ENCODE results near the gene SLC2A6.

Gene SLC2A6

DNA sequence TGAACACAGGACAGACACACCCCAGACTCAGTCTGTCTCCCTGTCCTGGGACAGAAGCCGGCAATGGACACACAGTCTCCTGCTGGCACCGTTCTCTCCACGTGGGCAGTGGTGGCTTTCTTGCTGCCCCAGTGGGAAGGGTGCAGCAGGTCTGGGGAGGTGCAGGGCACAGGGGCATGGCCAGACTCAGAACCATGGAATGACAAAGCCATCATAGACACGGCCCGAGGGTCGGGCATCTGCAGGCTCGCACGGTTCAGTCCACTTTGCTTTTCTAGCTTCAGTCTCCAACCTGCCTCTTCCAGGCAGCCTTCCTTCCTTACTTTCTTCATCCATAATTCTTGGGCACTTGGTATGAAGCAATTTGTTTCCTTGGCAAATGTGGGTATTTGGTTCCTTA lies 29.1 kb upstream of the SLC2A6 start:
- Histone ChIP-seq H3K4me2 (ENCODE audit: low read depth, low read length) (no peak overlapping the region), H3K9me3 (replicated peaks; ENCODE audit: insufficient read depth, low read length) (no peaks in the 10 kb centered on the region), H3K36me3 (replicated peaks; ENCODE audit: insufficient read depth, low read length) (no peaks in the 10 kb centered on the region), H3F3A (ENCODE audit: insufficient read depth, low read length) (no peaks in the 10 kb centered on the region), H3K4me1 (ENCODE audit: low read length) (no peaks in the 10 kb centered on the region), H3K79me2 (ENCODE audit: low read length) (no peaks in the 10 kb centered on the region), H3K27ac (ENCODE audit: low read length) (no peak overlapping the region), H3K9ac (ENCODE audit: low read length) (no peak overlapping the region), H3K27me3 (replicated peaks; ENCODE audit: insufficient read depth, low read length) (peaks cover 90% of the 10 kb centered on the region), H3K4me3 (ENCODE audit: low read length) (no peak overlapping the region), H3K9me2 (replicated peaks; ENCODE audit: insufficient read depth, low read length) (no peaks in the 10 kb centered on the region), H2AFZ (ENCODE audit: low read length) (no peak overlapping the region), H4K20me1 (ENCODE audit: insufficient read depth, low read length) (no peaks in the 10 kb centered on the region)
- no peak for TF ChIP-seq EZH2 (optimal IDR thresholded peaks at IDR 0.05; ENCODE audit: low read depth, low read length)
- TF ChIP-seq EZH2phosphoT487 (IDR thresholded peaks at IDR 0.05; ENCODE audit: low read length): no peak
- TF ChIP-seq, protein P1, sequence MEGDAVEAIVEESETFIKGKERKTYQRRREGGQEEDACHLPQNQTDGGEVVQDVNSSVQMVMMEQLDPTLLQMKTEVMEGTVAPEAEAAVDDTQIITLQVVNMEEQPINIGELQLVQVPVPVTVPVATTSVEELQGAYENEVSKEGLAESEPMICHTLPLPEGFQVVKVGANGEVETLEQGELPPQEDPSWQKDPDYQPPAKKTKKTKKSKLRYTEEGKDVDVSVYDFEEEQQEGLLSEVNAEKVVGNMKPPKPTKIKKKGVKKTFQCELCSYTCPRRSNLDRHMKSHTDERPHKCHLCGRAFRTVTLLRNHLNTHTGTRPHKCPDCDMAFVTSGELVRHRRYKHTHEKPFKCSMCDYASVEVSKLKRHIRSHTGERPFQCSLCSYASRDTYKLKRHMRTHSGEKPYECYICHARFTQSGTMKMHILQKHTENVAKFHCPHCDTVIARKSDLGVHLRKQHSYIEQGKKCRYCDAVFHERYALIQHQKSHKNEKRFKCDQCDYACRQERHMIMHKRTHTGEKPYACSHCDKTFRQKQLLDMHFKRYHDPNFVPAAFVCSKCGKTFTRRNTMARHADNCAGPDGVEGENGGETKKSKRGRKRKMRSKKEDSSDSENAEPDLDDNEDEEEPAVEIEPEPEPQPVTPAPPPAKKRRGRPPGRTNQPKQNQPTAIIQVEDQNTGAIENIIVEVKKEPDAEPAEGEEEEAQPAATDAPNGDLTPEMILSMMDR (IDR thresholded peaks at IDR 0.05; ENCODE audit: low read length): no peak
- DNase-seq: no peak

DNA sequence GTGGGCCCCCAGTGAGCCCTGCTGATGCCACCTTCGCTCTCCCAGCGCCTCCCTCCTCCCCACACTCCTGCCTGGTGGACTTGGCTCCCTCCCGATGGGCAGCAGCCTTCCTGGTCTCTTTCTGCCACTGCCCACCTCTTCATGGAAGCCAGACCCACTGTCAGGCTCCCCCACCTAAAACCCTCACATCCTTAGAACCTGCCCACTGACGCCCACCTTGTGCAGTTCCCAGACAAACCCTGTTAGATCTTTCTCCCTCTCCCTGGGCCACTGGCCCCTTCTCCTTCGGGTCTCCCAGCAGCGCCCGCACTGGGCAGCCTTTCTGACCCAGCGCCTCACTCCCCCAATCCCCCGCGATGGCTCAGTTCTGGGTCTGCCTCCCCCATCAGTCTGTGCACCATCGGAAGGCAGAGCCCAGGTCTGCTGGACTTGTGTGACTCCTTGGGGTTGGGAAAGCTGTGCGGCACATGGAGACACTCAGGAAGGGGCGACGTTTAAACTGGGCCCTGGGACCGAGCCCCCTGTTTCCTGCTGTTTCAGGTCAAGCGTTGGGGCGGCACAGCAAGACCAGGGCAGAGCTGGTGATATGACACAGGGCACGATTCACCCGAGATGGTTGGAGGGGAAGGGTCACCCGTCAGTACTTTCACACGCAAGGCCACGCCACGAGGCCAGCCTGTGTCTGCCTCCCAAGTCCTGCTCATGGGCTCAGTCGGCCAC lies 28.5 kb upstream of the SLC2A6 start:
- Histone ChIP-seq H3K9me3 (replicated peaks; ENCODE audit: insufficient read depth, low read length) (no peaks in the 10 kb centered on the region), H3K9ac (ENCODE audit: low read length) (no peak overlapping the region), H2AFZ (ENCODE audit: low read length) (no peak overlapping the region), H3K36me3 (replicated peaks; ENCODE audit: insufficient read depth, low read length) (no peaks in the 10 kb centered on the region), H3K27ac (ENCODE audit: low read length) (no peak overlapping the region), H3K4me1 (ENCODE audit: low read length) (no peaks in the 10 kb centered on the region), H3K4me3 (ENCODE audit: low read length) (no peak overlapping the region), H4K20me1 (ENCODE audit: insufficient read depth, low read length) (no peaks in the 10 kb centered on the region), H3K27me3 (replicated peaks; ENCODE audit: insufficient read depth, low read length) (peaks cover 90% of the 10 kb centered on the region), H3K9me2 (replicated peaks; ENCODE audit: insufficient read depth, low read length) (no peaks in the 10 kb centered on the region), H3K79me2 (ENCODE audit: low read length) (no peaks in the 10 kb centered on the region), H3F3A (ENCODE audit: insufficient read depth, low read length) (no peaks in the 10 kb centered on the region), H3K4me2 (ENCODE audit: low read depth, low read length) (no peak overlapping the region)
- no peak for DNase-seq
- TF ChIP-seq, protein P1 (IDR thresholded peaks at IDR 0.05; ENCODE audit: low read length): no peak
- TF ChIP-seq EZH2phosphoT487 (IDR thresholded peaks at IDR 0.05; ENCODE audit: low read length): no peak
- no peak for TF ChIP-seq EZH2 (optimal IDR thresholded peaks at IDR 0.05; ENCODE audit: low read depth, low read length)

DNA sequence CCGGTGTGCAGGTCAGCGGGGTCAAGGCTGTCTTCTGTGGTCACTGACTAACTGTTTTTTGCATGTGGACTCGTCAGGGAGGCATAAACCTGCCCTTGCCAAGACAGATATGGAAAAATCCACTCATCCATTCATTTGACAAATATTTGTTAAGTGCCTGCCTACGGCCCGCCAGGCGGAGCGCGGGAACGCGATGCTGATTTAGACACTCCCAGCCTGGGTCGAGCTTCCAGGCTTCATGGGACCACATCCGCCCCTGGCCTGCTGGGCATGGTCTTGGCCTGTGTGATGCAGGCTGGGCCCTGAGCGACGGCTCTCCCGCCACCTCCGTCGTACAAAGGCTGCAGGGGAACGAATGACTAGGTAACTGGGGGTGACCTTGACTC lies 27.7 kb upstream of the SLC2A6 start:
- TF ChIP-seq EZH2 (optimal IDR thresholded peaks at IDR 0.05; ENCODE audit: low read depth, low read length) (no peak), EZH2phosphoT487 (IDR thresholded peaks at IDR 0.05; ENCODE audit: low read length) (no peak)
- TF ChIP-seq, protein P1 (IDR thresholded peaks at IDR 0.05; ENCODE audit: low read length): no peak
- no peaks in the 10 kb centered on the region for H3K79me2 ChIP-seq (ENCODE audit: low read length)
- no peaks in the 10 kb centered on the region for H3K4me1 ChIP-seq (ENCODE audit: low read length)
- no peak overlapping the region for H3K27ac ChIP-seq (ENCODE audit: low read length)
- no peak overlapping the region for H3K4me2 ChIP-seq (ENCODE audit: low read depth, low read length)
- H3K9me3 ChIP-seq (replicated peaks; ENCODE audit: insufficient read depth, low read length): no peaks in the 10 kb centered on the region
- H3F3A ChIP-seq (ENCODE audit: insufficient read depth, low read length): no peaks in the 10 kb centered on the region
- H3K27me3 ChIP-seq (replicated peaks; ENCODE audit: insufficient read depth, low read length): peaks cover 95% of the 10 kb centered on the region
- no peak overlapping the region for H2AFZ ChIP-seq (ENCODE audit: low read length)
- no peaks in the 10 kb centered on the region for H3K9me2 ChIP-seq (replicated peaks; ENCODE audit: insufficient read depth, low read length)
- H3K9ac ChIP-seq (ENCODE audit: low read length): no peak overlapping the region
- no peak for DNase-seq
- no peaks in the 10 kb centered on the region for H4K20me1 ChIP-seq (ENCODE audit: insufficient read depth, low read length)
- no peaks in the 10 kb centered on the region for H3K36me3 ChIP-seq (replicated peaks; ENCODE audit: insufficient read depth, low read length)
- H3K4me3 ChIP-seq (ENCODE audit: low read length): no peak overlapping the region

Measured in MM.1S (cell line).